ENCODE measurements around the gene NOP9.
"Not testable (repeated sequence)": the region's sequence is repeated elsewhere in the genome, so short reads cannot be mapped to it uniquely, and the experiment has no call there.

DNA sequence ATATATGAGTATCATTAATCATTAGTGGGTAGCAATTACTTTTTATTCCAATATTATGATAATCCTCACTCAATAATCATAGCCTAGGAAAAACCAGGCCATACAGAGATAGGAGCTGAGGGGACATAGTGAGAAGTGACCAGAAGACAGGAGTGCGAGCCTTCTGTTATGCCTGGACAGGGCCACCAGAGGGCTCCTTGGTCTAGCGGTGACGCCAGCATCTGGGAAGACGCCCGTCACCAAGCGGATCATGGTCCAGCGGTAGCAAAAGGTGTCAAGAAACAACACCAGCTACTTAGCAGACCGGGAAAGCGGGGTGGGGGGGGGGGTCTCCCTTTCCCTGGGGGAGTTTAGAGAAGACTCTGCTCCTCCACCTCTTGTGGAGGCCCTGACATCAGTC is 28.3 kb downstream of the NOP9 start:
- TF ChIP-seq, protein P1, sequence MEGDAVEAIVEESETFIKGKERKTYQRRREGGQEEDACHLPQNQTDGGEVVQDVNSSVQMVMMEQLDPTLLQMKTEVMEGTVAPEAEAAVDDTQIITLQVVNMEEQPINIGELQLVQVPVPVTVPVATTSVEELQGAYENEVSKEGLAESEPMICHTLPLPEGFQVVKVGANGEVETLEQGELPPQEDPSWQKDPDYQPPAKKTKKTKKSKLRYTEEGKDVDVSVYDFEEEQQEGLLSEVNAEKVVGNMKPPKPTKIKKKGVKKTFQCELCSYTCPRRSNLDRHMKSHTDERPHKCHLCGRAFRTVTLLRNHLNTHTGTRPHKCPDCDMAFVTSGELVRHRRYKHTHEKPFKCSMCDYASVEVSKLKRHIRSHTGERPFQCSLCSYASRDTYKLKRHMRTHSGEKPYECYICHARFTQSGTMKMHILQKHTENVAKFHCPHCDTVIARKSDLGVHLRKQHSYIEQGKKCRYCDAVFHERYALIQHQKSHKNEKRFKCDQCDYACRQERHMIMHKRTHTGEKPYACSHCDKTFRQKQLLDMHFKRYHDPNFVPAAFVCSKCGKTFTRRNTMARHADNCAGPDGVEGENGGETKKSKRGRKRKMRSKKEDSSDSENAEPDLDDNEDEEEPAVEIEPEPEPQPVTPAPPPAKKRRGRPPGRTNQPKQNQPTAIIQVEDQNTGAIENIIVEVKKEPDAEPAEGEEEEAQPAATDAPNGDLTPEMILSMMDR (IDR thresholded peaks at IDR 0.05; ENCODE audit: poor library complexity): peak; percentile 63
- TF ChIP-seq EZH2phosphoT487 (IDR thresholded peaks at IDR 0.05; ENCODE audit: low read depth, severe bottlenecking, unreplicated experiment); EZH2 (IDR thresholded peaks at IDR 0.05; ENCODE audit: borderline replicate concordance): not testable (repeated sequence)

Data from hepatocyte (in vitro differentiated cells).